ENCODE measurements around the gene PDIA3. TPM values are rescaled to one million over a fixed set of nuclear protein-coding genes. Genes with fewer than 3 reads are reported as not detected.
"Not testable (repeated sequence)": the region's sequence is repeated elsewhere in the genome, so short reads cannot be mapped to it uniquely, and the experiment has no call there.

The PDIA3 gene
- total RNA-seq, result 100 to 1,000 TPM in 6 of 8 experiments, 10 to 100 TPM in 2; 80.9 to 286 (median 146) TPM

- peak; percentile 88 to 97 (median 95) for ATAC-seq (replicated peaks in 6 of 8)
- 2% methylated on average over 12 of the region's 84 CpGs; no CpG with 5 or more reads in 9 of the 10 experiments for WGBS, 10 experiments
- in situ Hi-C loops (cut with MboI; ENCODE audit: low pct_unique_long_range_greater_than_20kb in 2 of 9, low sequenced_read_pairs in 9 of 9, unreplicated experiment in 9 of 9), result not testable (repeated sequence)
- peak within 1 kb of the TSS; percentile 72 to 92 (median 76) for H3K4me3 ChIP-seq
- H3K4me1 ChIP-seq (replicated peaks in 1 of 2), result peaks cover 12 to 21% of the 10 kb centered on the region in 2 donors
- peak within 1 kb of the TSS; percentile 87 to 93 for H3K27ac ChIP-seq
These were observed at the start of gene PDIA3 for GRCh38 chr15:43746245-43746902. Gene PDIA3, plus strand, starts transcription at chr15:43746438. Its CDS starts 102 bp downstream, at chr15:43746540.

GRCh38 chr15:43702174-43702573, 44.1 kb upstream of the PDIA3 start:
- WGBS, 10 experiments, result 17 to 100% (median 85%) methylated on average over 2 to 7 of the region's 7 CpGs
- no peak overlapping the region for H3K4me3 ChIP-seq
- ATAC-seq (replicated peaks in 6 of 8), result no peak
- H3K4me1 ChIP-seq (replicated peaks in 1 of 2), result no peaks in the 10 kb centered on the region
- no peak overlapping the region for H3K27ac ChIP-seq
- in situ Hi-C loops (cut with MboI; ENCODE audit: low pct_unique_long_range_greater_than_20kb in 2 of 9, low sequenced_read_pairs in 9 of 9, unreplicated experiment in 9 of 9), result no loop called here

GRCh38 chr15:43702701-43703424, 43.4 kb upstream of the PDIA3 start:
- H3K4me3 ChIP-seq, result no peak overlapping the region
- H3K4me1 ChIP-seq (replicated peaks in 1 of 2), result no peaks in the 10 kb centered on the region
- WGBS, 10 experiments, result 16 to 73% (median 43%) methylated on average over 1 to 6 of the region's 8 CpGs; no CpG with 5 or more reads in 4 of the 10 experiments
- H3K27ac ChIP-seq, result no peak overlapping the region
- ATAC-seq (replicated peaks in 6 of 8), result no peak
- in situ Hi-C loops (cut with MboI; ENCODE audit: low pct_unique_long_range_greater_than_20kb in 2 of 9, low sequenced_read_pairs in 9 of 9, unreplicated experiment in 9 of 9), result no loop called here

- WGBS, 10 experiments, result no CpG with 5 or more reads among the region's 12 CpGs
- ATAC-seq (replicated peaks in 6 of 8), result peak in 6 of 8 experiments; percentile 20 to 74 (median 58)
- H3K4me1 ChIP-seq (replicated peaks in 1 of 2); in situ Hi-C loops (cut with MboI; ENCODE audit: low pct_unique_long_range_greater_than_20kb in 2 of 9, low sequenced_read_pairs in 9 of 9, unreplicated experiment in 9 of 9); H3K27ac ChIP-seq; H3K4me3 ChIP-seq: not testable (repeated sequence)
These were observed 35.7 kb upstream of the PDIA3 start for GRCh38 chr15:43710431-43711131.

- 52 to 72% (median 63%) methylated on average over 3 to 4 of the region's 4 CpGs; no CpG with 5 or more reads in 2 of the 10 experiments for WGBS, 10 experiments
- ATAC-seq (replicated peaks in 6 of 8), result no peak
- Histone ChIP-seq H3K27ac (no peak overlapping the region), H3K4me3 (no peak overlapping the region), H3K4me1 (replicated peaks in 1 of 2) (no peaks in the 10 kb centered on the region)
- in situ Hi-C loops (cut with MboI; ENCODE audit: low pct_unique_long_range_greater_than_20kb in 2 of 9, low sequenced_read_pairs in 9 of 9, unreplicated experiment in 9 of 9), result no loop called here
These were observed 23.1 kb upstream of the PDIA3 start for GRCh38 chr15:43723151-43723550.

- in situ Hi-C loops (cut with MboI; ENCODE audit: low pct_unique_long_range_greater_than_20kb in 2 of 9, low sequenced_read_pairs in 9 of 9, unreplicated experiment in 9 of 9); ATAC-seq (replicated peaks in 6 of 8); H3K4me1 ChIP-seq (replicated peaks in 1 of 2); H3K4me3 ChIP-seq; H3K27ac ChIP-seq: not testable (repeated sequence)
- no CpG with 5 or more reads among the region's 1 CpG for WGBS, 10 experiments
These were observed 19.9 kb upstream of the PDIA3 start for GRCh38 chr15:43726306-43726705.

GRCh38 chr15:43728053-43728725, 18.0 kb upstream of the PDIA3 start:
- H3K4me1 ChIP-seq (replicated peaks in 1 of 2); H3K27ac ChIP-seq; H3K4me3 ChIP-seq; in situ Hi-C loops (cut with MboI; ENCODE audit: low pct_unique_long_range_greater_than_20kb in 2 of 9, low sequenced_read_pairs in 9 of 9, unreplicated experiment in 9 of 9); ATAC-seq (replicated peaks in 6 of 8): not testable (repeated sequence)
- 20% methylated on average over 1 of the region's 1 CpG; no CpG with 5 or more reads in 9 of the 10 experiments for WGBS, 10 experiments

- Histone ChIP-seq H3K27ac (no peak overlapping the region), H3K4me1 (replicated peaks in 1 of 2) (no peaks in the 10 kb centered on the region), H3K4me3 (no peak overlapping the region)
- in situ Hi-C loops (cut with MboI; ENCODE audit: low pct_unique_long_range_greater_than_20kb in 2 of 9, low sequenced_read_pairs in 9 of 9, unreplicated experiment in 9 of 9), result no loop called here
- ATAC-seq (replicated peaks in 6 of 8), result no peak
- 0 to 79% (median 65%) methylated on average over 1 to 4 of the region's 6 CpGs; no CpG with 5 or more reads in 4 of the 10 experiments for WGBS, 10 experiments
These were observed 10.8 kb upstream of the PDIA3 start for GRCh38 chr15:43735416-43735815.

- in situ Hi-C loops (cut with MboI; ENCODE audit: low pct_unique_long_range_greater_than_20kb in 2 of 9, low sequenced_read_pairs in 9 of 9, unreplicated experiment in 9 of 9), result not testable (repeated sequence)
- Histone ChIP-seq H3K27ac (peak overlapping the region; percentile 87 to 93), H3K4me1 (replicated peaks in 1 of 2) (peaks cover 17 to 27% of the 10 kb centered on the region in 2 donors), H3K4me3 (peak overlapping the region; percentile 72 to 92 (median 76))
- ATAC-seq (replicated peaks in 6 of 8), result peak in 3 of 8 experiments; percentile 3 to 15 (median 11)
- 0 to 17% (median 1%) methylated on average over 1 to 6 of the region's 12 CpGs; no CpG with 5 or more reads in 4 of the 10 experiments for WGBS, 10 experiments
These were observed 668 bp downstream of the PDIA3 start for GRCh38 chr15:43746903-43747309.

- H3K4me3 ChIP-seq, result no peak overlapping the region
- in situ Hi-C loops (cut with MboI; ENCODE audit: low pct_unique_long_range_greater_than_20kb in 2 of 9, low sequenced_read_pairs in 9 of 9, unreplicated experiment in 9 of 9), result no loop called here
These were observed 2.1 kb downstream of the PDIA3 start for GRCh38 chr15:43748376-43748775.

GRCh38 chr15:43749690-43750345, 3.6 kb downstream of the PDIA3 start:
- 39 to 100% (median 94%) methylated on average over 5 to 11 of the region's 12 CpGs for WGBS, 10 experiments
- in situ Hi-C loops (cut with MboI; ENCODE audit: low pct_unique_long_range_greater_than_20kb in 2 of 9, low sequenced_read_pairs in 9 of 9, unreplicated experiment in 9 of 9), result no loop called here
- no peak for ATAC-seq (replicated peaks in 6 of 8)
- Histone ChIP-seq H3K27ac (no peak overlapping the region), H3K4me3 (no peak overlapping the region), H3K4me1 (replicated peaks in 1 of 2) (peaks cover 19 to 27% of the 10 kb centered on the region in 2 donors)

More at GRCh38 chr15:43748376-43748775, 2.1 kb downstream of the PDIA3 start:
- 0 to 100% (median 70%) methylated on average over 1 to 3 of the region's 3 CpGs; no CpG with 5 or more reads in 3 of the 10 experiments for WGBS, 10 experiments
- no peak for ATAC-seq (replicated peaks in 6 of 8)
- H3K27ac ChIP-seq, result no peak overlapping the region
- H3K4me1 ChIP-seq (replicated peaks in 1 of 2), result peaks cover 19 to 27% of the 10 kb centered on the region in 2 donors

GRCh38 chr15:43751885-43752284, 5.6 kb downstream of the PDIA3 start:
- 27 to 92% (median 61%) methylated on average over 2 to 6 of the region's 6 CpGs for WGBS, 10 experiments
- no peak for ATAC-seq (replicated peaks in 6 of 8)
- H3K4me3 ChIP-seq, result no peak overlapping the region
- in situ Hi-C loops (cut with MboI; ENCODE audit: low pct_unique_long_range_greater_than_20kb in 2 of 9, low sequenced_read_pairs in 9 of 9, unreplicated experiment in 9 of 9), result no loop called here
- H3K27ac ChIP-seq, result no peak overlapping the region
- H3K4me1 ChIP-seq (replicated peaks in 1 of 2), result peaks cover 16 to 20% of the 10 kb centered on the region in 2 donors

Data from motor neuron (in vitro differentiated cells).